GM06990 (cell line): ENCODE data around the gene ADAMTS17.

ENCODE experiments used
- DNase-seq: peaks from one replicate; pipeline ENCODE4 v3.0.0-alpha.2; 2011; ENCODE audit not compliant: insufficient read length; ENCODE audit errors: extremely low read depth
- H3K27me3 ChIP-seq: replicated peaks from 2 replicates; pipeline ENCODE4 v1.6.0; 2011; ENCODE audit warnings: low read length; ENCODE audit not compliant: control insufficient read depth, insufficient read depth
- H3K36me3 ChIP-seq: 2 replicates; pipeline ENCODE4 v1.5.1; 2011; ENCODE audit warnings: low read length; ENCODE audit not compliant: control insufficient read depth, insufficient read depth
- H3K4me3 ChIP-seq: replicated peaks from 2 replicates; pipeline ENCODE4 v1.5.1; 2011; ENCODE audit warnings: low read depth, mild to moderate bottlenecking, control low read depth, low read length
- TF ChIP-seq, protein P1 (sequence below): IDR thresholded peaks from 2 replicates; pipeline ENCODE4 v1.5.1; 2011; ENCODE audit warnings: low read length, control low read depth, mild to moderate bottlenecking, inconsistent platforms; ENCODE audit not compliant: insufficient read depth, poor library complexity, severe bottlenecking

Gene ADAMTS17

GRCh38 chr15:100033140-100033857 lies 308.5 kb downstream of the ADAMTS17 start:
- DNase-seq: no peak
- no peaks in the 10 kb centered on the region for H3K27me3 ChIP-seq
- H3K36me3 ChIP-seq: no peaks in the 10 kb centered on the region
- H3K4me3 ChIP-seq: no peak overlapping the region
- TF ChIP-seq, protein P1, sequence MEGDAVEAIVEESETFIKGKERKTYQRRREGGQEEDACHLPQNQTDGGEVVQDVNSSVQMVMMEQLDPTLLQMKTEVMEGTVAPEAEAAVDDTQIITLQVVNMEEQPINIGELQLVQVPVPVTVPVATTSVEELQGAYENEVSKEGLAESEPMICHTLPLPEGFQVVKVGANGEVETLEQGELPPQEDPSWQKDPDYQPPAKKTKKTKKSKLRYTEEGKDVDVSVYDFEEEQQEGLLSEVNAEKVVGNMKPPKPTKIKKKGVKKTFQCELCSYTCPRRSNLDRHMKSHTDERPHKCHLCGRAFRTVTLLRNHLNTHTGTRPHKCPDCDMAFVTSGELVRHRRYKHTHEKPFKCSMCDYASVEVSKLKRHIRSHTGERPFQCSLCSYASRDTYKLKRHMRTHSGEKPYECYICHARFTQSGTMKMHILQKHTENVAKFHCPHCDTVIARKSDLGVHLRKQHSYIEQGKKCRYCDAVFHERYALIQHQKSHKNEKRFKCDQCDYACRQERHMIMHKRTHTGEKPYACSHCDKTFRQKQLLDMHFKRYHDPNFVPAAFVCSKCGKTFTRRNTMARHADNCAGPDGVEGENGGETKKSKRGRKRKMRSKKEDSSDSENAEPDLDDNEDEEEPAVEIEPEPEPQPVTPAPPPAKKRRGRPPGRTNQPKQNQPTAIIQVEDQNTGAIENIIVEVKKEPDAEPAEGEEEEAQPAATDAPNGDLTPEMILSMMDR: no peak

DNA sequence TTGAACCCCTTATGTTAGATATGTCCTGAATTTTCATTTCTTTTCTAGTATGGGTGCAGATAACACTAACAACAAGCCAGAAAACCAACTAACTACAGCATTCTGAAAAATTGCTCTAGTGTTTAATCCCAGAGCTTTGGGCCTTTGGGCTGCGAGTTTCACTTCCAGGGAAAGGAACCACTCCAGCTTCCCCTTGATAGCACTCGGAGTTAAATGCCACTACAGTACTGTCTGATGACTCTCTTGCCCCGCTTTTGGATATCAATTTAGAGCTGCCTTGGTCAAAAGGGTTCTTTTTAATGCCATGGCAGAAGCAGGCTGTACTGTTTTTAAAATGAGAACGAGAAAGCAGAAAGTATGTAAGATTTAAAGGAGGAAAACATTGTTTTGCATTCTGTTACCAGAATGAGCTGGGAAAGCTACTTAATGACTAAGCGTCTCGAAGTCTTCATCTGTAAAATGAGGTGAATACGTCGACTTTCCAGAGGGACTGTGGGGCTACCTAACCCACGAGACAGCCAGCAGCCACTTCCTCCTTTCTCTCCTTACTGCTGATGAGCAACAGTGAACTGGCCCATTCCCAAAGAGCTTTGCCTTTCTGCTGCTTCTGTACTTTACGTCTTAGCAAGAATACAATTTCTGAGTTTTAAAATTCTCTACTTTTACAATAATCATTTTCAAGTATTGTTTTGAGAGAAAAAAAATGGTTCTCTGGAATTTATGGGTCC lies 309.3 kb downstream of the ADAMTS17 start:
- Histone ChIP-seq H3K27me3 (no peaks in the 10 kb centered on the region), H3K36me3 (no peaks in the 10 kb centered on the region), H3K4me3 (no peak overlapping the region)
- no peak for DNase-seq
- TF ChIP-seq, protein P1: no peak

GRCh38 chr15:100031665-100032357 lies 310.0 kb downstream of the ADAMTS17 start:
- no peaks in the 10 kb centered on the region for H3K27me3 ChIP-seq
- H3K4me3 ChIP-seq: no peak overlapping the region
- H3K36me3 ChIP-seq: no peaks in the 10 kb centered on the region
- TF ChIP-seq, protein P1: no peak
- DNase-seq: no peak

- Histone ChIP-seq H3K4me3 (no peak overlapping the region), H3K36me3 (no peaks in the 10 kb centered on the region), H3K27me3 (no peaks in the 10 kb centered on the region)
- TF ChIP-seq, protein P1: no peak
- DNase-seq: no peak
Measured at GRCh38 chr15:100030586-100031229, 311.1 kb downstream of the ADAMTS17 start.

DNA sequence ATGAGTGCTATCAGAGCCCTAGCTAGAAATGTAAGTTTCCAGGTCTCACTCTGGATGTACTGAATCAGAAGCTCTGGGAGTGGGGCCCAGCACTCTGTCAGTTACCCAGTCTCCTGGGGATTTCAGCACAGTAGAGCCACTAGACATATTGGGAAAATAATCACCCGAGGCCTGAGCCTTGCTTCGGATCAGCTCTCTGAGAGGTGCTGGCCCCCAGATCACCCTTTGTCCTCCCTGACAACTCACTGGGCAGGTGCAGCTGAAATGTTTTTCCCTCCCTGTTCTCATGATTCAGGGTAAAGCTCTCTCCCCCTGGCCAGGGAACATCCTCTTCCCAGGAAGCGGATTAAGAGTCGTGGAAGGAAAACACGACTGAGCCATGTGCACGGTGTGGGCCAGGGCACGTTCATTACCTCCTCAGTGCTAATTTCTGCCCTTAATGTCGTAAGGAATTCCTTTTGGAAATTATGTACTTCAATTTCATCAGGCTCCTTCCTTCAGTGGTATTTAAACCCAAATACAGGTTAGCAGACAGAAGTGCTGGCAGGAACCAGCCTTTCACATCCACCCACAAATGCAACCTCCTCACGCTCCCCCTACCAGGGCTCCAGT lies 311.8 kb downstream of the ADAMTS17 start:
- no peak for DNase-seq
- Histone ChIP-seq H3K4me3 (no peak overlapping the region), H3K36me3 (no peaks in the 10 kb centered on the region), H3K27me3 (no peaks in the 10 kb centered on the region)
- TF ChIP-seq, protein P1: no peak
